Osteoblast (primary cell): ENCODE data around the gene RYR2. TPM values are rescaled to one million over a fixed set of nuclear protein-coding genes. Genes with fewer than 3 reads are reported as not detected.
"Not testable (repeated sequence)": the region's sequence is repeated elsewhere in the genome, so short reads cannot be mapped to it uniquely, and the experiment has no call there.

Experiments
- DNase-seq: peaks from one replicate; pipeline ENCODE4 v3.0.0; 2011; ENCODE audit warnings: low spot score, mixed read lengths; ENCODE audit not compliant: insufficient read length; ENCODE audit errors: missing footprints
- H2AFZ ChIP-seq: 2 replicates; pipeline ENCODE4 v1.6.0; 2011; ENCODE audit warnings: mild to moderate bottlenecking, low read length
- H3K27ac ChIP-seq: 2 replicates; pipeline ENCODE4 v1.5.1; 2011; ENCODE audit warnings: mild to moderate bottlenecking, low read depth, low read length, moderate library complexity
- H3K27me3 ChIP-seq: 2 replicates; pipeline ENCODE4 v1.6.0; 2012; ENCODE audit warnings: mild to moderate bottlenecking, control low read depth, inconsistent platforms, low read length, moderate library complexity; ENCODE audit not compliant: insufficient read depth
- H3K36me3 ChIP-seq: 2 replicates; pipeline ENCODE4 v1.5.1; 2011; ENCODE audit warnings: mild to moderate bottlenecking, low read length, control low read depth, moderate library complexity; ENCODE audit not compliant: insufficient read depth
- H3K4me1 ChIP-seq: 2 replicates; pipeline ENCODE4 v1.5.1; 2011; ENCODE audit warnings: mild to moderate bottlenecking, low read length, control low read depth, moderate library complexity; ENCODE audit not compliant: insufficient read depth
- H3K4me2 ChIP-seq: 2 replicates; pipeline ENCODE4 v1.6.0; 2011; ENCODE audit warnings: mild to moderate bottlenecking, low read length; ENCODE audit not compliant: insufficient read depth
- H3K4me3 ChIP-seq: fragments of 200-600 bp; sonication (generic); 3 replicates; pipeline ENCODE4 v1.5.1; 2012; ENCODE audit warnings: mild to moderate bottlenecking, low read length, inconsistent platforms; ENCODE audit not compliant: insufficient read depth
- H3K79me2 ChIP-seq: 2 replicates; pipeline ENCODE4 v1.6.0; 2012; ENCODE audit warnings: mild to moderate bottlenecking, low read length, control low read depth, inconsistent platforms; ENCODE audit not compliant: insufficient read depth
- H3K9me3 ChIP-seq: 2 replicates; pipeline ENCODE4 v1.5.1; 2011; ENCODE audit warnings: low read depth, low read length, control low read depth
- H4K20me1 ChIP-seq: 2 replicates; pipeline ENCODE4 v1.6.0; 2012; ENCODE audit warnings: mild to moderate bottlenecking, low read length, control low read depth; ENCODE audit not compliant: insufficient read depth
- total RNA-seq: library from RNA; depleted of rRNA; stranded (reverse); fragments of >200 nt; gene quantifications from 2 replicates; pipeline ENCODE4 v1.2.3, GENCODE V29; 2012
- TF ChIP-seq, protein P1 (sequence below): IDR thresholded peaks from 2 replicates; pipeline ENCODE4 v1.5.1; 2011; ENCODE audit warnings: mild to moderate bottlenecking, low read depth, low read length, moderate library complexity; ENCODE audit errors: extremely low read depth

Gene RYR2
- total RNA-seq, 1 donor, result not detected

DNA sequence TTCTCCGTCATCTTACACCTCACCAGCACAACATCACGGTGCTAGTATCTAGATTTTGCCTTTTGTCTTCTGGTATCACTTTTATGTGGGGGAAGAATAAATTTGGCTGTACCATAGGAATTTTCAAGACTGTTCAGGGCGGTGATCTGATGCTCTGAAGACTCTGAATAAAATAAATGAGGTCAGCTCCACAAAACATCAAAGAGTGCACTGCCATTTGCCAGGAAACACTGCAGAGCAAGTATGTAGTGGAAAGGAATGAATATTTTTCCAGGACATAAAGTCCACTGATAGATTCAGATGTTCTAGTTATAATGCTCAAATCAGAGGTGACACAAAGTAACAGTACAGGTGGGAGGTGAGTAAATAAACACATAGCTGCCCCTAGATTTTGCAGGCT lies 792.5 kb downstream of the RYR2 start:
- no peak overlapping the region for H3K27ac ChIP-seq
- no peaks in the 10 kb centered on the region for H4K20me1 ChIP-seq
- H3K4me1 ChIP-seq, result no peaks in the 10 kb centered on the region
- TF ChIP-seq, protein P1, sequence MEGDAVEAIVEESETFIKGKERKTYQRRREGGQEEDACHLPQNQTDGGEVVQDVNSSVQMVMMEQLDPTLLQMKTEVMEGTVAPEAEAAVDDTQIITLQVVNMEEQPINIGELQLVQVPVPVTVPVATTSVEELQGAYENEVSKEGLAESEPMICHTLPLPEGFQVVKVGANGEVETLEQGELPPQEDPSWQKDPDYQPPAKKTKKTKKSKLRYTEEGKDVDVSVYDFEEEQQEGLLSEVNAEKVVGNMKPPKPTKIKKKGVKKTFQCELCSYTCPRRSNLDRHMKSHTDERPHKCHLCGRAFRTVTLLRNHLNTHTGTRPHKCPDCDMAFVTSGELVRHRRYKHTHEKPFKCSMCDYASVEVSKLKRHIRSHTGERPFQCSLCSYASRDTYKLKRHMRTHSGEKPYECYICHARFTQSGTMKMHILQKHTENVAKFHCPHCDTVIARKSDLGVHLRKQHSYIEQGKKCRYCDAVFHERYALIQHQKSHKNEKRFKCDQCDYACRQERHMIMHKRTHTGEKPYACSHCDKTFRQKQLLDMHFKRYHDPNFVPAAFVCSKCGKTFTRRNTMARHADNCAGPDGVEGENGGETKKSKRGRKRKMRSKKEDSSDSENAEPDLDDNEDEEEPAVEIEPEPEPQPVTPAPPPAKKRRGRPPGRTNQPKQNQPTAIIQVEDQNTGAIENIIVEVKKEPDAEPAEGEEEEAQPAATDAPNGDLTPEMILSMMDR, result no peak
- H3K27me3 ChIP-seq, result no peaks in the 10 kb centered on the region
- DNase-seq, result no peak
- H3K4me2 ChIP-seq, result no peak overlapping the region
- no peaks in the 10 kb centered on the region for H3K79me2 ChIP-seq
- H3K9me3 ChIP-seq, result no peaks in the 10 kb centered on the region
- no peak overlapping the region for H3K4me3 ChIP-seq
- no peak overlapping the region for H2AFZ ChIP-seq
- no peaks in the 10 kb centered on the region for H3K36me3 ChIP-seq

DNA sequence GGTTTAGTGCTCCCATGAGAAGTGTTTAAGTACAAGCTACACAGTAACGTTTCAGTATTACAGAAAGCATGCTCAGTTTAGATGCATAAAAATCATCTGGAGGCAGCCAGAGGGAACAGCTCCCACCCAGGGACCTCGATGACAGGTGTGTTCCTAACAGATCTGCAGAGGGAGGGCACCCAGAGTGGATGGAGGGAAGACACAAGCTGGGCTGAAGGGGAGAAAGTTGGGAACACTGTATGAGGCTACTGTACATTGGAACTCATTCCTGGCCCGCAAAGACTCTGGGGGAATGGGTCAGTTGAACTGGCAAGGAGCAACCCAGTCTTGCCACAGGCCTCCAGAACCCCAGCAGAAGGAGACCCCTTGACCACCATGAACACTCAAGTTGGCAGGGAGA lies 796.3 kb downstream of the RYR2 start:
- Histone ChIP-seq H3K9me3 (no peaks in the 10 kb centered on the region), H2AFZ (no peak overlapping the region), H3K4me1 (no peaks in the 10 kb centered on the region), H3K27me3 (no peaks in the 10 kb centered on the region), H3K27ac (no peak overlapping the region), H3K36me3 (no peaks in the 10 kb centered on the region), H4K20me1 (no peaks in the 10 kb centered on the region), H3K4me3 (no peak overlapping the region), H3K4me2 (no peak overlapping the region), H3K79me2 (no peaks in the 10 kb centered on the region)
- TF ChIP-seq, protein P1, result no peak
- DNase-seq, result no peak

DNA sequence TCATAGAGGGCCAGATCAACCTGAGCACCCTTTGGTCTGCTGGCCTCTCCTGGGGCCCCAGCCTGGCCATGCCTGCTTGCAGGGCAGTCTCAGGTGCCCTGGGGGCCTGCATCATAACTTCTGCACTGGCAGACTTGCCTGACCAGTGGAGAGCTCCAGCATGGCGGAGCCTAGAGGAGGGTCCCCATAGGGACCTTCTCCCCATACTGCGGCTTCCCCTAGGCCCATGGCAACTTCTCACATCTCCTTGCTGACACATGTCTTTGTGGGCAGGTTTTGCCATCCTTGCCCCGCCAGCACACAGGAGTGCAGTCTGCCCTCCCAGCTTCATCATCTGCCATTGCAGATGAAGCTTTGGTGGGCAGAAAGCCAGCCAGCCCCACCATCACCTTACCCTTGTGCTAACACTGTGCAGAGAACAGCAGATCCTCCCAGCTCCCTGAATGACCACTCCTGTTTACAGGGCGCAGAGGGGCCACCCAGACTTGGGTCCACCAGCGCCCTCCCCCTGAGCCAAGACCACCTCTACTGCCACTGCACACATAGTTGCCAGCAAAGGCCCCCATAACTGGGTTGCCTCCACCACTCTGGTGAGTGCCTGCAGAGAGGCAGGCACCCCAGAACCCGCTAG lies 797.0 kb downstream of the RYR2 start:
- H3K27ac ChIP-seq, result no peak overlapping the region
- no peaks in the 10 kb centered on the region for H3K79me2 ChIP-seq
- H4K20me1 ChIP-seq, result no peaks in the 10 kb centered on the region
- no peak overlapping the region for H3K4me3 ChIP-seq
- no peaks in the 10 kb centered on the region for H3K27me3 ChIP-seq
- no peak overlapping the region for H3K4me2 ChIP-seq
- H3K4me1 ChIP-seq, result no peaks in the 10 kb centered on the region
- no peak for DNase-seq
- no peak overlapping the region for H2AFZ ChIP-seq
- no peaks in the 10 kb centered on the region for H3K9me3 ChIP-seq
- no peaks in the 10 kb centered on the region for H3K36me3 ChIP-seq
- TF ChIP-seq, protein P1, result no peak

DNA sequence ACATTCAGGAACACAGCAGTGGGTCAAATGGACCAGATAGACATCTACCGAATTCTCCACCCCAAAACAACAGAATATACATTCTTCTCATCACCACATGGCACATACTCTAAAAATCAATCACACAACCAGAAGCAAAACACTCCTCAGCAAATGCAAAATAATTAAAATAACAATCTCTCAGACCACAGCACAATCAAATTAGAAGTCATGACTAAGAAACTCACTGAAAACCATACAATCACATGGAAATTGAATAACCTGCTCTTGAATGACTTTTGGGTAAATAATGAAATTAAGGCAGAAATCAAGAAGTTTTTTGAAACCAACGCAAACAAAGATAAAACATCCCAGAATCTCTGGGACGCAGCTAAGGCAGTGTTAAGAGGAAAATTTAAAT lies 799.5 kb downstream of the RYR2 start:
- Histone ChIP-seq H3K4me2 (no peak overlapping the region), H3K4me3 (no peak overlapping the region), H3K36me3 (no peaks in the 10 kb centered on the region), H4K20me1 (no peaks in the 10 kb centered on the region), H3K27me3 (no peaks in the 10 kb centered on the region), H3K27ac (no peak overlapping the region), H2AFZ (no peak overlapping the region), H3K4me1 (no peaks in the 10 kb centered on the region), H3K9me3 (no peaks in the 10 kb centered on the region), H3K79me2 (no peaks in the 10 kb centered on the region)
- TF ChIP-seq, protein P1, result no peak
- DNase-seq, result no peak

DNA sequence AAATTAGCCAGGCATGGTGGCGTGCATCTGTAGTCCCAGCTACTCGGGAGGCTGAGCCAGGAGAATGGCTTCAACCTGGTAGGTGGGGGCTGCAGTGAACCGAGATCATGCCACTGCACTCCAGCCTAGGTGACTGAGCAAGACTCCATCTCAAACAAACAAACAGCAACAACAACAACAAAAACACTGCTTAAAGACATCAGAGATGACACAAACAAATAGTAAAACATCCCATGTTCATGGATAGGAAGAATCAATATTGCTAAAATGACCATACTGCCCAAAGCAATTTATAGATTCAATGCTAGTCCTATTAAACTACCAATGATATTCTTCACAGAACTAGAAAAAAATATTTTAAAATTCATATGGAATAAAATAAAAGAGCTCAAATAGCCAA lies 801.5 kb downstream of the RYR2 start:
- not testable (repeated sequence) for H2AFZ ChIP-seq, H3K9me3 ChIP-seq, H3K4me2 ChIP-seq, H3K36me3 ChIP-seq, H4K20me1 ChIP-seq, H3K27ac ChIP-seq, DNase-seq, H3K4me1 ChIP-seq, H3K4me3 ChIP-seq, H3K27me3 ChIP-seq, H3K79me2 ChIP-seq
